Smooth muscle cell (in vitro differentiated cells): Measurements from ENCODE around the gene PEPD. TPM values are rescaled to one million over a fixed set of nuclear protein-coding genes. Genes with fewer than 3 reads are reported as not detected.

ENCODE experiments used
- DNase-seq: peaks from one replicate; lab custom pipeline; 2025; ENCODE audit not compliant: unreplicated experiment; lab: John Stamatoyannopoulos, UW
- H2AFZ ChIP-seq: fragments of 200-600 bp; sonication (generic); 2 replicates; pipeline ENCODE4 v1.6.0; 2016; ENCODE audit warnings: antibody characterized with exemption, low read depth, mild to moderate bottlenecking
- H3F3A ChIP-seq: fragments of 200-600 bp; sonication (generic); 2 replicates; pipeline ENCODE4 v1.6.0; 2017; ENCODE audit warnings: antibody characterized with exemption, low read depth
- H3K27ac ChIP-seq: fragments of 200-600 bp; sonication (generic); 2 replicates; pipeline ENCODE4 v1.5.1; 2016; ENCODE audit warnings: low read depth, mild to moderate bottlenecking
- H3K27me3 ChIP-seq: fragments of 200-600 bp; sonication (generic); 2 replicates; pipeline ENCODE4 v1.6.1; 2016; ENCODE audit warnings: low read depth, mild to moderate bottlenecking
- H3K36me3 ChIP-seq: fragments of 200-600 bp; sonication (generic); 2 replicates; pipeline ENCODE4 v1.5.1; 2016; ENCODE audit warnings: low read depth
- H3K4me1 ChIP-seq: fragments of 200-600 bp; sonication (generic); 2 replicates; pipeline ENCODE4 v1.5.1; 2016; ENCODE audit warnings: low read depth
- H3K4me2 ChIP-seq: fragments of 200-600 bp; sonication (generic); 2 replicates; pipeline ENCODE4 v1.6.0; 2016; ENCODE audit warnings: mild to moderate bottlenecking
- H3K4me3 ChIP-seq: fragments of 200-600 bp; sonication (generic); 2 replicates; pipeline ENCODE4 v1.5.1; 2016; ENCODE audit warnings: mild to moderate bottlenecking
- H3K79me2 ChIP-seq: fragments of 200-600 bp; sonication (generic); 2 replicates; pipeline ENCODE4 v1.6.0; 2016; ENCODE audit warnings: low read depth, mild to moderate bottlenecking
- H3K9ac ChIP-seq: fragments of 200-600 bp; sonication (generic); 2 replicates; pipeline ENCODE4 v1.6.0; 2016; ENCODE audit warnings: low read depth
- H3K9me3 ChIP-seq: fragments of 200-600 bp; sonication (generic); replicated peaks from 2 replicates; pipeline ENCODE4 v1.5.1; 2016; ENCODE audit warnings: low read depth
- H4K20me1 ChIP-seq: fragments of 200-600 bp; sonication (generic); 2 replicates; pipeline ENCODE4 v1.6.0; 2016; ENCODE audit warnings: low read depth
- CTCF ChIP-seq: fragments of 200-600 bp; sonication (generic); IDR thresholded peaks from 2 replicates; pipeline ENCODE4 v1.5.1; 2017; ENCODE audit warnings: borderline replicate concordance, mild to moderate bottlenecking, antibody characterized with exemption; ENCODE audit not compliant: insufficient read depth, poor library complexity, severe bottlenecking
- WGBS: methylation state at CpG from one replicate; pipeline ENCODE4 v1.1.7; 2016; ENCODE audit warnings: low lambda C conversion rate; 5-methylcytosine and 5-hydroxymethylcytosine counted together
- polyA plus RNA-seq: library from polyadenylated mRNA; unstranded; fragments of >200 nt; fragmentation: Nextera tagmentation; extraction: Ambion mirVana; gene quantifications from 2 replicates; pipeline ENCODE4 v1.2.1, GENCODE V29; 2016
- total RNA-seq: library from RNA; depleted of rRNA; stranded (reverse); fragments of >200 nt; gene quantifications from 2 replicates; pipeline ENCODE4 v1.2.3, GENCODE V29; 2014

The PEPD gene
- total and polyA plus RNA-seq, 2 experiments from 2014 or later, result 57.2 to 70.4 TPM

GRCh38 chr19:33373453-33374235 is 147.9 kb downstream of the PEPD start, which contains the start of gene CEBPG:
Gene CEBPG, plus strand, starts transcription at chr19:33373709. Its CDS starts 5,531 bp downstream, at chr19:33379240.
- H3K9ac ChIP-seq, result peak within 1 kb of the TSS; percentile 99
- no peaks in the 10 kb centered on the region for H3K27me3 ChIP-seq
- H4K20me1 ChIP-seq, result peaks cover 45% of the 10 kb centered on the region
- H3K79me2 ChIP-seq, result peaks cover 46% of the 10 kb centered on the region
- H3K4me1 ChIP-seq, result peaks cover 15% of the 10 kb centered on the region
- no peaks in the 10 kb centered on the region for H3K9me3 ChIP-seq
- no peak for TF ChIP-seq CTCF
- peak within 1 kb of the TSS; percentile 69 for H3K4me3 ChIP-seq
- peak; percentile 88 for DNase-seq
- peak within 1 kb of the TSS; percentile 98 for H3K27ac ChIP-seq
- no peaks in the 10 kb centered on the region for H3F3A ChIP-seq
- H3K4me2 ChIP-seq, result peak within 1 kb of the TSS; percentile 85
- H2AFZ ChIP-seq, result peak within 1 kb of the TSS; percentile 88
- no peaks in the 10 kb centered on the region for H3K36me3 ChIP-seq
- 1% methylated on average over 76 of the region's 118 CpGs for WGBS

GRCh38 chr19:33370783-33371182 is 150.8 kb downstream of the PEPD start:
- H3K4me3 ChIP-seq, result no peak overlapping the region
- no peaks in the 10 kb centered on the region for H3K36me3 ChIP-seq
- 81% methylated on average over 4 of the region's 4 CpGs for WGBS
- H3K27ac ChIP-seq, result no peak overlapping the region
- peaks cover 8% of the 10 kb centered on the region for H3K27me3 ChIP-seq
- no peak overlapping the region for H3K4me2 ChIP-seq
- no peak for TF ChIP-seq CTCF
- peaks cover 18% of the 10 kb centered on the region for H3K79me2 ChIP-seq
- DNase-seq, result no peak
- peaks cover 7% of the 10 kb centered on the region for H3K4me1 ChIP-seq
- H3F3A ChIP-seq, result no peaks in the 10 kb centered on the region
- no peaks in the 10 kb centered on the region for H3K9me3 ChIP-seq
- peaks cover 16% of the 10 kb centered on the region for H4K20me1 ChIP-seq
- H2AFZ ChIP-seq, result no peak overlapping the region
- no peak overlapping the region for H3K9ac ChIP-seq

GRCh38 chr19:33368074-33368864 is 153.3 kb downstream of the PEPD start:
- H3K4me1 ChIP-seq, result no peaks in the 10 kb centered on the region
- no peak overlapping the region for H3K27ac ChIP-seq
- no peaks in the 10 kb centered on the region for H3F3A ChIP-seq
- no peak overlapping the region for H3K4me2 ChIP-seq
- no peak overlapping the region for H3K4me3 ChIP-seq
- peaks cover 21% of the 10 kb centered on the region for H3K27me3 ChIP-seq
- no peak for TF ChIP-seq CTCF
- H3K9ac ChIP-seq, result no peak overlapping the region
- H4K20me1 ChIP-seq, result no peaks in the 10 kb centered on the region
- no peak for DNase-seq
- no peak overlapping the region for H2AFZ ChIP-seq
- no peaks in the 10 kb centered on the region for H3K9me3 ChIP-seq
- no peaks in the 10 kb centered on the region for H3K79me2 ChIP-seq
- no peaks in the 10 kb centered on the region for H3K36me3 ChIP-seq
- WGBS, result 62% methylated on average over 5 of the region's 5 CpGs
